SIG-M5 (cell line): ENCODE measurements around the gene CCBE1.

Experiments used
- DNase-seq: peaks from one replicate; lab custom pipeline; 2025; lab: John Stamatoyannopoulos, UW

CCBE1 gene

GRCh38 chr18:59619816-59620215 is 77.4 kb downstream of the CCBE1 start:
- DNase-seq, result no peak

GRCh38 chr18:59617468-59617932 is 79.7 kb downstream of the CCBE1 start:
- no peak for DNase-seq

- DNase-seq, result no peak
Observed at GRCh38 chr18:59616501-59616900, 80.7 kb downstream of the CCBE1 start.

GRCh38 chr18:59613903-59614302 is 83.3 kb downstream of the CCBE1 start:
- DNase-seq, result no peak

GRCh38 chr18:59612381-59612780 is 84.8 kb downstream of the CCBE1 start:
- no peak for DNase-seq

- no peak for DNase-seq
Observed at GRCh38 chr18:59610546-59611140, 86.6 kb downstream of the CCBE1 start.

GRCh38 chr18:59609654-59610053 is 87.6 kb downstream of the CCBE1 start:
- no peak for DNase-seq

- no peak for DNase-seq
Observed at GRCh38 chr18:59607471-59607870, 89.8 kb downstream of the CCBE1 start.

GRCh38 chr18:59607078-59607379 is 90.2 kb downstream of the CCBE1 start:
- DNase-seq, result no peak

GRCh38 chr18:59606193-59607077 is 90.8 kb downstream of the CCBE1 start:
- DNase-seq, result no peak

- DNase-seq, result no peak
Observed at GRCh38 chr18:59605633-59606192, 91.5 kb downstream of the CCBE1 start.

GRCh38 chr18:59604877-59605276 is 92.3 kb downstream of the CCBE1 start:
- DNase-seq, result no peak

- no peak for DNase-seq
Observed at GRCh38 chr18:59597049-59597448, 100.2 kb downstream of the CCBE1 start.

- DNase-seq, result no peak
Observed at GRCh38 chr18:59593291-59593717, 103.9 kb downstream of the CCBE1 start.

GRCh38 chr18:59592624-59593023 is 104.6 kb downstream of the CCBE1 start:
- DNase-seq, result no peak

GRCh38 chr18:59582395-59582794 is 114.8 kb downstream of the CCBE1 start:
- no peak for DNase-seq

- no peak for DNase-seq
Observed at GRCh38 chr18:59579509-59579908, 117.7 kb downstream of the CCBE1 start.

GRCh38 chr18:59577386-59577655 is 119.9 kb downstream of the CCBE1 start:
- DNase-seq, result no peak

- DNase-seq, result no peak
Observed at GRCh38 chr18:59576541-59577385, 120.5 kb downstream of the CCBE1 start.

GRCh38 chr18:59575995-59576394 is 121.2 kb downstream of the CCBE1 start:
- no peak for DNase-seq

- DNase-seq, result no peak
Observed at GRCh38 chr18:59573962-59574361, 123.3 kb downstream of the CCBE1 start.

- no peak for DNase-seq
Observed at GRCh38 chr18:59571902-59572301, 125.3 kb downstream of the CCBE1 start.

GRCh38 chr18:59570796-59571195 is 126.4 kb downstream of the CCBE1 start:
- DNase-seq, result no peak
